Globus pallidus (tissue), 1 donor: ENCODE results near the gene C12orf75.

Source experiments
- DNase-seq: peaks from one replicate; pipeline ENCODE4 v3.0.0-alpha.2; 2015; ENCODE audit warnings: low spot score

The C12orf75 gene

GRCh38 chr12:105418821-105419291, 88.4 kb downstream of the C12orf75 start:
- no peak for DNase-seq

DNA sequence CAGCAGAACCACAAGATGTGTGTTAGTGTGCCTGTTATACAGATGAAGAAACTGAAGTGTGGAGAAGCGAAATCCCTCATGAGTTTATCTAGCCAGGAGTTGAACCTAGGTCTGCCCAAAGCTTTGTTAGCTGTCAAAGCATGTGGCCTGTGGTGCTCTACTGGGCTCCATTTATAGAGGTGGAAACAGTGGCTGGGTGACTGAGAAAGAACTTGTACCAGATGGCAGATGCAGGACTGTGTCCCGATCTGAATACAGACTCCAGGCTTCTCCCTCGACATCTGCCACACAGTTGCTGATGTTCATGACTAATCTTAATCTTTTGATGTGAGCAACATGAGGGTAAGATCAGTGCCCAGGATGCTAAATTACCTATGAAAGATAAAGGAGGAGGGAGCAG, 89.1 kb downstream of the C12orf75 start:
- DNase-seq = no peak

GRCh38 chr12:105420046-105420445, 89.6 kb downstream of the C12orf75 start:
- no peak for DNase-seq

- DNase-seq = peak; percentile 68
Observed at GRCh38 chr12:105420659-105421240, 90.3 kb downstream of the C12orf75 start.
